Epithelial cell of esophagus (primary cell): ENCODE results near the gene CCNYL1.

Source experiments
- DNase-seq: peaks from one replicate; pipeline ENCODE4 v3.0.0; 2010; ENCODE audit warnings: low read depth
- H3K4me3 ChIP-seq: 2 replicates; pipeline ENCODE4 v1.5.1; 2011; ENCODE audit warnings: mild to moderate bottlenecking, low read length, control low read depth
- CTCF ChIP-seq: IDR thresholded peaks from 2 replicates; pipeline ENCODE4 v1.5.1; 2011; ENCODE audit warnings: low read depth, mild to moderate bottlenecking, low read length, control low read depth, inconsistent platforms; ENCODE audit not compliant: insufficient read depth; ENCODE audit errors: missing control alignments

Gene CCNYL1

GRCh38 chr2:207767461-207768167 lies 56.2 kb downstream of the CCNYL1 start:
- peak; percentile 56 for TF ChIP-seq CTCF
- peak; percentile 78 for DNase-seq
- H3K4me3 ChIP-seq: peak overlapping the region; percentile 68

DNA sequence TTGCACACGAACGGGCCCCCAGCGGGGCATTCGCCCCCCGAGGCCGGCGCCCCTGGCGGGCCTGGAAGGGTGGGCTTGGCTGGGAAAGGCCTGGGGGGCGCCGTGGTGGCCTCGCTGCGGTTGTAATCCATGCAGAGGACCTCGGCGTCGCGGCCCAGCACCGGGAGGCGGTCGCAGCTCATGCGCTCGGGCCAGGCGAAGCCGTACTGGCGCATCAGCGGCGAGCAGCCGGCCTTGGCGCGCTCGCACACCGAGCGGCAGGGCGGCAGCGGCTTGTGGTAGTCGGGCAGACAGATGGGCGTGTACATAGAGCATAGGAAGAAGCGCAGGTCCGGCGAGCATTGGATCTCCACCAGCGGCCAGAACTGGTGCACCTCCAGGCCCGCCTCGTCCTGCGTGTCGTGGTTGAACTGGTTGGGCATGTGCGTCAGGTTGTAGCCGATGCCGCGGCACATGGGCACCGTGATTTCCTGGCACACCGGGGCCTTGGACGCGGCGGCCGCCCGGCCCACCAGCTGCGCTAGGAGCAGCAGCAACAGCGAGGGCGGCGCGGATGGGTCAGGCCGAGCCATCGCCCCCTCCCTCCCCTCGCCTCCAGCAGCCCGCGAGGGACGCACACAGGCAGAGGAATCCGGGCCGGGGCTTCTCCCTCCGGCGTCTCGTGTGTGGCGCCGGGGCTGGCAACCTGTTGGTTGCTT lies 56.9 kb downstream of the CCNYL1 start:
- peak overlapping the region; percentile 68 for H3K4me3 ChIP-seq
- DNase-seq: peak; percentile 74
- no peak for TF ChIP-seq CTCF

DNA sequence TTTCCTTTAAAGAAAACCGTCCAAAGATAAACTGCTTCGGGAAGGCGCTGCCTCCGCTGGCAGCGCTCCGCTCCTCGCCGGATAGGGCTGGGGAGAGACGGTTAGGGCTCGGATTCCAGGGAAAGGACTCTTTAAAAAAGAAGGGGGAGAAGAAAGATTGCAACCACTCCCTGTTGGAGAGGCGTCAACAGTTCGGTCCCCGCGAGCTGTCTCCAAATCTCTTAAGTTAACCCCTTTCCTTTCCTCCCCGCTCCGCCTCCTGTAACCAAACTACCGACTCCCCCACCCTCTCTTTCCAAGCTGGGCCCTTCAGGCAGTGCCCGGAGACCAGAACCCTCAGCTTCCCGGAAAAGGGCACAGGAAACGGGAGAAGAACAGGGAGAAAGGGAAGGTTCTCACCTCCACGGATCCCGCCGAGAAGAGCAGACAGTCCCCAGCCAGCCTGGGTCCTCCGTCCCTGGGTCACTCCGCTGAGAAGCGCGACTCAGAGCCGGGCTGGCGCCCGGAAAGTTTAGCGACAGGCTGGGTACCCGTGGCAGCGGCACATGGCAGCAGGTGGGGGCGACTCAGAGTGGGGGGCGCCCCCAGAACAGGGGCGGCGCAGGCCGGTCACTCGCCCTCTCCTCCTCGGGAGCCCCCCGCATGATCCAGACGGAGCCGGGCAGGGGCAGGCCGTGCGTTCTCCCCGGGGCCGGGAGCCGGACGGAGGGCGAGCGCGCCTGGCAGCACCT lies 57.6 kb downstream of the CCNYL1 start:
- H3K4me3 ChIP-seq: peak overlapping the region; percentile 68
- peak; percentile 44 for DNase-seq
- TF ChIP-seq CTCF: no peak

- no peak for DNase-seq
- no peak for TF ChIP-seq CTCF
- no peak overlapping the region for H3K4me3 ChIP-seq
Observed at GRCh38 chr2:207770602-207771404, 59.4 kb downstream of the CCNYL1 start.

GRCh38 chr2:207771421-207771820 lies 60.0 kb downstream of the CCNYL1 start:
- H3K4me3 ChIP-seq: no peak overlapping the region
- no peak for DNase-seq
- no peak for TF ChIP-seq CTCF

GRCh38 chr2:207772081-207772843 lies 60.8 kb downstream of the CCNYL1 start:
- no peak for DNase-seq
- no peak for TF ChIP-seq CTCF
- H3K4me3 ChIP-seq: no peak overlapping the region
